GM10266 (cell line): ENCODE measurements around the gene ZNF91.

Experiments used
- DNase-seq: peaks from one replicate; pipeline ENCODE4 v3.0.0; 2012; ENCODE audit errors: extremely low spot score
- CTCF ChIP-seq: IDR thresholded peaks from 2 replicates; pipeline ENCODE4 v1.5.1; 2012; ENCODE audit warnings: mild to moderate bottlenecking, low read depth; ENCODE audit not compliant: control insufficient read depth, insufficient read depth; ENCODE audit errors: missing control alignments

The ZNF91 gene

GRCh38 chr19:23395041-23395721 lies at the start of gene ZNF91:
ZNF91 (minus strand) TSS chr19:23395471; CDS start chr19:23395354, 117 bp downstream.
- peak; percentile 79 for DNase-seq
- TF ChIP-seq CTCF, result no peak

GRCh38 chr19:23440791-23441190 lies 45.5 kb upstream of the ZNF91 start:
- no peak for DNase-seq
- TF ChIP-seq CTCF, result peak; percentile 8

GRCh38 chr19:23440207-23440606 lies 44.9 kb upstream of the ZNF91 start:
- TF ChIP-seq CTCF, result no peak
- DNase-seq, result no peak

GRCh38 chr19:23439623-23440022 lies 44.4 kb upstream of the ZNF91 start:
- no peak for TF ChIP-seq CTCF
- no peak for DNase-seq

- no peak for DNase-seq
- no peak for TF ChIP-seq CTCF
Observed at GRCh38 chr19:23437901-23438300, 42.6 kb upstream of the ZNF91 start.

- no peak for TF ChIP-seq CTCF
- no peak for DNase-seq
Observed at GRCh38 chr19:23436944-23437343, 41.7 kb upstream of the ZNF91 start.

- TF ChIP-seq CTCF, result no peak
- no peak for DNase-seq
Observed at GRCh38 chr19:23436318-23436717, 41.0 kb upstream of the ZNF91 start.
